ENCODE data around the gene RGS10.

GRCh38 chr10:119521443-119522204, 20.9 kb downstream of the RGS10 start:
- TF ChIP-seq CTCF (conservative IDR thresholded peaks at IDR 0.05; ENCODE audit: low read depth, low read length) (no peak), EZH2 (IDR thresholded peaks at IDR 0.05; ENCODE audit: borderline replicate concordance, low read depth, low read length, poor library complexity, severe bottlenecking) (no peak)
